M059J (cell line): ENCODE measurements around the gene SIGLEC15. TPM values are rescaled to one million over a fixed set of nuclear protein-coding genes. Genes with fewer than 3 reads are reported as not detected.
"Not testable (repeated sequence)": the region's sequence is repeated elsewhere in the genome, so short reads cannot be mapped to it uniquely, and the experiment has no call there.

Source experiments
- DNase-seq: peaks from one replicate; pipeline ENCODE4 v3.0.0-alpha.2; 2012; ENCODE audit warnings: low read depth
- total RNA-seq: library from RNA; depleted of rRNA; stranded (reverse); fragments of >200 nt; shearing (Covaris generic); gene quantifications from 2 replicates; pipeline ENCODE4 v1.2.3, GENCODE V29; 2014; rRNA removed

SIGLEC15 gene
- 2.1 and 8.6 TPM in 2 replicates for total RNA-seq

- DNase-seq, result peak; percentile 74
These were observed at the start of gene SIGLEC15 for GRCh38 chr18:45825258-45826044. Gene SIGLEC15 (plus strand): TSS chr18:45825675. CDS start chr18:45825729, 54 bp downstream.

GRCh38 chr18:45775743-45776142, 49.7 kb upstream of the SIGLEC15 start:
- no peak for DNase-seq

- DNase-seq, result peak; percentile 85
These were observed 48.1 kb upstream of the SIGLEC15 start for GRCh38 chr18:45777393-45777792.

GRCh38 chr18:45780568-45780967, 44.9 kb upstream of the SIGLEC15 start:
- DNase-seq, result peak; percentile 83

- DNase-seq, result no peak
These were observed 42.8 kb upstream of the SIGLEC15 start for GRCh38 chr18:45782662-45783061.

GRCh38 chr18:45783097-45784075, 42.1 kb upstream of the SIGLEC15 start:
- DNase-seq, result peak; percentile 67

GRCh38 chr18:45785134-45785533, 40.3 kb upstream of the SIGLEC15 start:
- peak; percentile 46 for DNase-seq

GRCh38 chr18:45786941-45787340, 38.5 kb upstream of the SIGLEC15 start:
- DNase-seq, result no peak

GRCh38 chr18:45787346-45787745, 38.1 kb upstream of the SIGLEC15 start:
- DNase-seq, result no peak

GRCh38 chr18:45788861-45789260, 36.6 kb upstream of the SIGLEC15 start:
- no peak for DNase-seq

GRCh38 chr18:45792506-45793263, 32.8 kb upstream of the SIGLEC15 start:
- DNase-seq, result peak; percentile 15

- DNase-seq, result peak; percentile 100
These were observed 32.1 kb upstream of the SIGLEC15 start for GRCh38 chr18:45793264-45793965.

GRCh38 chr18:45801416-45802004, 24.0 kb upstream of the SIGLEC15 start:
- no peak for DNase-seq

- DNase-seq, result peak; percentile 98
These were observed 22.5 kb upstream of the SIGLEC15 start for GRCh38 chr18:45802814-45803492.

- no peak for DNase-seq
These were observed 19.9 kb upstream of the SIGLEC15 start for GRCh38 chr18:45805551-45805950.

- DNase-seq, result peak; percentile 62
These were observed 19.2 kb upstream of the SIGLEC15 start for GRCh38 chr18:45806226-45806625.

- not testable (repeated sequence) for DNase-seq
These were observed 18.3 kb upstream of the SIGLEC15 start for GRCh38 chr18:45807144-45807543.

GRCh38 chr18:45814733-45815132, 10.7 kb upstream of the SIGLEC15 start:
- DNase-seq, result not testable (repeated sequence)

GRCh38 chr18:45817543-45817942, 7.9 kb upstream of the SIGLEC15 start:
- DNase-seq, result no peak

- peak; percentile 30 for DNase-seq
These were observed 6.7 kb upstream of the SIGLEC15 start for GRCh38 chr18:45818765-45819164.
